Upper lobe of left lung (tissue), 4 donors: ENCODE measurements around the gene TAX1BP3.

Source experiments
- CTCF ChIP-seq, 6 experiments: fragments of 450-650 bp in 4 of 6; fragments of 200-600 bp in 2 of 6; sonication (generic) in 2 of 6; IDR thresholded peaks; one replicate each; pipeline ENCODE4 v1.5.1; 2016 to 2019; ENCODE audit warnings: antibody characterized with exemption in 6 of 6
- EP300 ChIP-seq, 4 donors: sonication (generic); formaldehyde crosslinking; IDR thresholded peaks; one replicate each; pipeline ENCODE4 v1.5.1; 2017; ENCODE audit warnings: antibody characterized with exemption in 4 of 4, control low read depth in 2 of 4
- POLR2A ChIP-seq, 4 donors: fragments of 450-650 bp; IDR thresholded peaks; one replicate each; pipeline ENCODE4 v1.5.1; 2016 to 2017; ENCODE audit warnings: antibody characterized with exemption in 4 of 4, mild to moderate bottlenecking in 2 of 4

- peak in 2 of 6 experiments; percentile 22 to 23 for TF ChIP-seq CTCF (IDR thresholded peaks at IDR 0.05)
- TF ChIP-seq EP300 (IDR thresholded peaks at IDR 0.05): no peak
- TF ChIP-seq POLR2A (IDR thresholded peaks at IDR 0.05): peak in 3 of 4 donors; percentile 86 to 95 (median 90)
Measured at GRCh38 chr17:3668279-3669084, at the start of gene TAX1BP3, which contains the start of gene EMC6.
